SK-N-SH (cell line): Measurements from ENCODE around the gene RHOJ. TPM values are rescaled to one million over a fixed set of nuclear protein-coding genes. Genes with fewer than 3 reads are reported as not detected.

Source experiments
- CTCF ChIA-PET: fragments of 300-600, 350-600 bp; formaldehyde crosslinking; extraction: SDS; loops from one replicate; lab custom pipeline; 2021; lab: Yijun Ruan, JAX
- POLR2A ChIA-PET: fragments of 350-600 bp; sonication (Branson Sonifier 250); formaldehyde crosslinking; extraction: SDS; loops from one replicate; lab custom pipeline; 2020; ENCODE audit warnings: antibody characterized with exemption, inconsistent platforms; lab: Yijun Ruan, JAX
- DNase-seq: peaks from one replicate; pipeline ENCODE4 v3.0.0; 2012
- H2AFZ ChIP-seq: fragments of 200-600 bp; sonication (generic); 2 replicates; pipeline ENCODE4 v1.8.1; 2016; ENCODE audit warnings: antibody characterized with exemption, mild to moderate bottlenecking, low read depth
- H3F3A ChIP-seq: fragments of 200-600 bp; sonication (generic); replicated peaks from 2 replicates; pipeline ENCODE3; 2016; ENCODE audit warnings: antibody characterized with exemption, mild to moderate bottlenecking; ENCODE audit not compliant: insufficient read depth
- H3K27ac ChIP-seq, 2 experiments: fragments of 200-500 bp in 1 of 2; fragments of 200-600 bp in 1 of 2; sonication (Bioruptor generic) in 1 of 2; sonication (generic), shearing (Covaris generic) in 1 of 2; 2 replicates each; pipeline versions ENCODE4 v1.5.1 to v1.6.1; 2014 to 2016; ENCODE audit warnings: low read depth in 2 of 2, inconsistent platforms in 1 of 2, low read length in 1 of 2, mild to moderate bottlenecking in 1 of 2, mixed read lengths in 1 of 2
- H3K27me3 ChIP-seq: fragments of 200-600 bp; sonication (generic), shearing (Covaris generic); 2 replicates; pipeline ENCODE4 v1.6.1; 2016; ENCODE audit warnings: mixed run types; ENCODE audit not compliant: insufficient read depth
- H3K36me3 ChIP-seq, 2 experiments: fragments of 200-500 bp in 1 of 2; fragments of 200-600 bp in 1 of 2; sonication (Bioruptor generic) in 1 of 2; sonication (generic) in 1 of 2; replicated peaks in 1 of 2; 2 replicates each; pipeline versions ENCODE3 to v1.5.1; 2014 to 2016; ENCODE audit warnings: low read length in 1 of 2, mild to moderate bottlenecking in 1 of 2; ENCODE audit not compliant: insufficient read depth in 2 of 2, control insufficient read depth in 1 of 2
- H3K4me1 ChIP-seq, 2 experiments: fragments of 200-500 bp in 1 of 2; fragments of 200-600 bp in 1 of 2; sonication (Bioruptor generic) in 1 of 2; sonication (generic), shearing (Covaris generic) in 1 of 2; 2 replicates each; pipeline versions ENCODE4 v1.5.1 to v1.6.1; 2014 to 2016; ENCODE audit warnings: low read depth in 1 of 2, low read length in 1 of 2, mixed run types in 1 of 2; ENCODE audit not compliant: insufficient read depth in 2 of 2, control insufficient read depth in 1 of 2
- H3K4me2 ChIP-seq: fragments of 200-600 bp; sonication (generic), shearing (Covaris generic); 2 replicates; pipeline ENCODE4 v1.6.1; 2017; ENCODE audit warnings: mixed run types
- H3K4me3 ChIP-seq, 2 experiments: fragments of 200-500 bp in 1 of 2; fragments of 200-600 bp in 1 of 2; sonication (Bioruptor generic) in 1 of 2; sonication (generic), shearing (Covaris generic) in 1 of 2; 2 replicates each; pipeline versions ENCODE4 v1.5.1 to v1.8.1; 2014 to 2016; ENCODE audit warnings: low read depth in 2 of 2, inconsistent platforms in 1 of 2, low read length in 1 of 2, mild to moderate bottlenecking in 1 of 2, mixed read lengths in 1 of 2, moderate library complexity in 1 of 2
- H3K79me2 ChIP-seq: fragments of 200-600 bp; sonication (generic); 2 replicates; pipeline ENCODE4 v1.8.1; 2017; ENCODE audit warnings: mild to moderate bottlenecking; ENCODE audit not compliant: insufficient read depth
- H3K9ac ChIP-seq: fragments of 200-600 bp; sonication (generic); 2 replicates; pipeline ENCODE4 v1.6.1; 2017; ENCODE audit warnings: mixed run types
- H3K9me2 ChIP-seq: fragments of 200-600 bp; sonication (generic); 2 replicates; pipeline ENCODE4 v1.6.1; 2017; ENCODE audit warnings: mixed run types
- H3K9me3 ChIP-seq: fragments of 200-600 bp; sonication (generic); 2 replicates; pipeline ENCODE4 v1.6.1; 2017; ENCODE audit warnings: mixed run types, mild to moderate bottlenecking, moderate library complexity
- H4K20me1 ChIP-seq: fragments of 200-600 bp; sonication (generic); 2 replicates; pipeline ENCODE4 v1.6.1; 2017; ENCODE audit warnings: mild to moderate bottlenecking, mixed run types; ENCODE audit not compliant: insufficient read depth
- ELF1 ChIP-seq: IDR thresholded peaks from 2 replicates; pipeline ENCODE4 v1.4.0; 2012
- EP300 ChIP-seq, 2 experiments: IDR thresholded peaks; 2 replicates each; pipeline versions ENCODE4 v1.4.0 to v1.6.1; 2012; ENCODE audit warnings: borderline replicate concordance in 1 of 2, low read depth in 1 of 2, low read length in 1 of 2
- EZH2phosphoT487 ChIP-seq: fragments of 200-600 bp; sonication (generic); IDR thresholded peaks from 2 replicates; pipeline ENCODE4 v1.6.1; 2017; ENCODE audit warnings: low read depth, mixed run types, mild to moderate bottlenecking, antibody characterized with exemption, moderate library complexity, borderline replicate concordance
- FOSL2 ChIP-seq: IDR thresholded peaks from 2 replicates; pipeline ENCODE4 v1.4.0; 2012; ENCODE audit warnings: low read depth, mild to moderate bottlenecking, moderate library complexity, borderline replicate concordance
- FOXJ3 ChIP-seq: sonication (generic); formaldehyde crosslinking; IDR thresholded peaks from 2 replicates; pipeline ENCODE4 v1.5.1; 2020; ENCODE audit warnings: mild to moderate bottlenecking, missing genetic modification reagents
- GABPA ChIP-seq: IDR thresholded peaks from 2 replicates; pipeline ENCODE4 v1.4.0; 2012; ENCODE audit warnings: low read depth, mild to moderate bottlenecking
- GATA2 ChIP-seq: sonication (generic); formaldehyde crosslinking; IDR thresholded peaks from 2 replicates; pipeline ENCODE4 v1.5.0; 2020; ENCODE audit warnings: mild to moderate bottlenecking, missing genetic modification reagents
- MEF2A ChIP-seq: IDR thresholded peaks from 2 replicates; pipeline ENCODE4 v1.4.0; 2012; ENCODE audit warnings: low read depth, borderline replicate concordance
- MXI1 ChIP-seq: IDR thresholded peaks from 2 replicates; pipeline ENCODE4 v1.6.1; 2012; ENCODE audit warnings: mild to moderate bottlenecking, low read depth, low read length, improper control_type of control experiment
- NFIC ChIP-seq: IDR thresholded peaks from 2 replicates; pipeline ENCODE4 v1.4.0; 2012; ENCODE audit warnings: borderline replicate concordance
- NRF1 ChIP-seq: IDR thresholded peaks from 2 replicates; pipeline ENCODE4 v1.6.1; 2012; ENCODE audit warnings: low read depth, mild to moderate bottlenecking, low read length
- POLR2AphosphoS5 ChIP-seq: IDR thresholded peaks from 2 replicates; pipeline ENCODE4 v1.6.1; 2012; ENCODE audit warnings: low read depth, low read length
- RAD21 ChIP-seq: IDR thresholded peaks from 2 replicates; pipeline ENCODE4 v1.6.1; 2012; ENCODE audit warnings: mild to moderate bottlenecking, low read length
- RXRA ChIP-seq: IDR thresholded peaks from 2 replicates; pipeline ENCODE4 v1.4.0; 2012; ENCODE audit warnings: low read depth, mild to moderate bottlenecking, borderline replicate concordance
- SIN3A ChIP-seq: IDR thresholded peaks from 2 replicates; pipeline ENCODE4 v1.6.1; 2012; ENCODE audit warnings: low read depth, mild to moderate bottlenecking, low read length, moderate library complexity, borderline replicate concordance
- SMC3 ChIP-seq: IDR thresholded peaks from 2 replicates; pipeline ENCODE4 v1.6.1; 2012; ENCODE audit warnings: low read depth, low read length, improper control_type of control experiment
- TAF1 ChIP-seq: IDR thresholded peaks from 2 replicates; pipeline ENCODE4 v1.6.1; 2012; ENCODE audit warnings: low read depth, mild to moderate bottlenecking, low read length, moderate library complexity, borderline replicate concordance
- TCF12 ChIP-seq: IDR thresholded peaks from 2 replicates; pipeline ENCODE4 v1.4.0; 2012
- WGBS: methylation state at CpG from one replicate; pipeline ENCODE4 v1.1.6; 2017; ENCODE audit warnings: low lambda C conversion rate; 5-methylcytosine and 5-hydroxymethylcytosine counted together
- polyA plus RNA-seq, 3 experiments: library from polyadenylated mRNA; depleted of rRNA; stranded (reverse); fragments of >200 nt; gene quantifications; 2 replicates each; pipeline ENCODE4 v1.2.3, GENCODE V29; 2012
- TF ChIP-seq, protein P1 (sequence below): IDR thresholded peaks from 2 replicates; pipeline ENCODE4 v1.4.0; 2012; ENCODE audit warnings: low read depth, borderline replicate concordance
- TF ChIP-seq, protein P2 (sequence below): IDR thresholded peaks from 2 replicates; pipeline ENCODE4 v1.4.0; 2012; ENCODE audit warnings: low read depth, borderline replicate concordance
- TF ChIP-seq, protein P3 (sequence below): fragments of 150-350 bp; IDR thresholded peaks from 2 replicates; pipeline ENCODE4 v1.6.1; 2017; ENCODE audit warnings: antibody characterized with exemption, low read length, low read depth, borderline replicate concordance
- TF ChIP-seq, protein P4 (sequence below): IDR thresholded peaks from 2 replicates; pipeline ENCODE4 v1.6.1; 2012; ENCODE audit warnings: mild to moderate bottlenecking, low read depth, low read length, moderate library complexity
- TF ChIP-seq, protein P5 (sequence below): IDR thresholded peaks from 2 replicates; pipeline ENCODE4 v1.4.0; 2012; ENCODE audit warnings: low read depth

RHOJ gene
- polyA plus RNA-seq, 1 of the 3 experiments (the other 2 are of a cell fraction): 12.1 TPM

DNA sequence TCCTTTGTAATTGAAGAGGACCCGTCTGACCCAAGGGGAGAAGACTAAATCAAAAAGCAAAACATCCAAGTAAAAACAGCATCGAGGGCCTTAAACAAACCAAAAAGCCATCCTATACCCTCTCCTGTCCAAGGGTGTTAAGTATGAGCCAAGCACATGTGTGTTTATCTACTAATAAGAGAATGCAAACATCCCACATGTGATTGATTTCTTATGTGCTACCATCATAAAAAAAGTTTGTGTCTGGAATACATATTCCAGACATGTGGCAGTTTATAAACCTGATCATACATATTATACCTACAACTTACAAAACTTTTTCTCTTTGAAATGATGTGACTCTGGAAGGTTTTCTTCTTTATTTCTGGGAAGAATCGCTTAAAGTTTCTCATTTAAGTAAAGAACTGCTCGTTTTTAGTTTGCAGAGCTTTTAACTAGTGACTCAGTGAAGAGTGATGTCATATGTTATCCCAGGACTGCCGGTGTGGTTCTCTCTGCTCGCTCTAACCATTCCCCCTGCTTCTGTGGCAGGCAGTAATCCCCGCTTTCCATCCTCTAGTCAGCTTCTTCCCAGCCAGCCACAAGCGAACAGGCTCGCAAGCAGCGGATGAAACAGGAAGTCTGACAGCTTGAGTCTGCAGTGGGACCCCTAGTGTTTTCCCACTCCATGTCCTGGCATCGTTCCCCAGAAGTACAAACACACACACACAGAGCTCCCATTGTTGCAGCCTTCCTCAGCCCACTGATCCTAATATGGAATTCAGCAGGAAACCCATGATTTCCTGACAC, 431 bp upstream of the RHOJ start:
- Histone ChIP-seq H3K27me3 (no peaks in the 10 kb centered on the region), H3K9me3 (no peaks in the 10 kb centered on the region), H3K4me1 (peaks cover 3 to 5% of the 10 kb centered on the region in 2 experiments; a peak in 2 of 4 replicates), H2AFZ (peak overlapping the region; percentile 81), H3K9ac (peak overlapping the region; percentile 88), H3K4me2 (peak overlapping the region; percentile 85), H3K27ac (peak overlapping the region in 1 of 2 experiments; percentile 94; a peak in 2 of 4 replicates), H3K4me3 (peak overlapping the region; percentile 40 to 65; a peak in 3 of 4 replicates), H3K9me2 (no peaks in the 10 kb centered on the region), H3F3A (peaks cover 19% of the 10 kb centered on the region), H3K79me2 (peaks cover 23% of the 10 kb centered on the region), H4K20me1 (no peaks in the 10 kb centered on the region), H3K36me3 (no peaks in the 10 kb centered on the region)
- WGBS: 2% methylated on average over 11 of the region's 11 CpGs
- POLR2A ChIA-PET: no interaction called here
- DNase-seq: peak; percentile 34
- CTCF ChIA-PET: interaction anchor here (0.6 to 1.3 kb wide), 5 partner anchors 9 to 223 kb away, joined by 3 to 5 read pairs (median 3); no protein-coding TSS in a partner anchor
- TF ChIP-seq SIN3A (no peak), GATA2 (CRISPR knock-in tag) (no peak), POLR2AphosphoS5 (peak; percentile 63), ELF1 (peak; percentile 77), EZH2phosphoT487 (no peak), MEF2A (no peak), NFIC (peak; percentile 63; the same call in 1 of the 2 replicates), RAD21 (no peak), GABPA (0 out of 2 replicates have a peak, but pooled peaks have one; percentile 28), SMC3 (no peak), EP300 (IDR thresholded peaks at IDR 0.05; ENCODE audit: borderline replicate concordance in 1 of 2, low read depth in 1 of 2, low read length in 1 of 2) (peak in 1 of 2 experiments; percentile 49; a peak in 1 of 4 replicates), RXRA (no peak), MXI1 (no peak), TAF1 (no peak), FOSL2 (peak; percentile 68; the same call in 1 of the 2 replicates), FOXJ3 (CRISPR knock-in tag) (no peak), NRF1 (no peak), TCF12 (peak; percentile 72)
- TF ChIP-seq, protein P1, sequence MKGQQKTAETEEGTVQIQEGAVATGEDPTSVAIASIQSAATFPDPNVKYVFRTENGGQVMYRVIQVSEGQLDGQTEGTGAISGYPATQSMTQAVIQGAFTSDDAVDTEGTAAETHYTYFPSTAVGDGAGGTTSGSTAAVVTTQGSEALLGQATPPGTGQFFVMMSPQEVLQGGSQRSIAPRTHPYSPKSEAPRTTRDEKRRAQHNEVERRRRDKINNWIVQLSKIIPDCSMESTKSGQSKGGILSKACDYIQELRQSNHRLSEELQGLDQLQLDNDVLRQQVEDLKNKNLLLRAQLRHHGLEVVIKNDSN: no peak
- TF ChIP-seq, protein P2, sequence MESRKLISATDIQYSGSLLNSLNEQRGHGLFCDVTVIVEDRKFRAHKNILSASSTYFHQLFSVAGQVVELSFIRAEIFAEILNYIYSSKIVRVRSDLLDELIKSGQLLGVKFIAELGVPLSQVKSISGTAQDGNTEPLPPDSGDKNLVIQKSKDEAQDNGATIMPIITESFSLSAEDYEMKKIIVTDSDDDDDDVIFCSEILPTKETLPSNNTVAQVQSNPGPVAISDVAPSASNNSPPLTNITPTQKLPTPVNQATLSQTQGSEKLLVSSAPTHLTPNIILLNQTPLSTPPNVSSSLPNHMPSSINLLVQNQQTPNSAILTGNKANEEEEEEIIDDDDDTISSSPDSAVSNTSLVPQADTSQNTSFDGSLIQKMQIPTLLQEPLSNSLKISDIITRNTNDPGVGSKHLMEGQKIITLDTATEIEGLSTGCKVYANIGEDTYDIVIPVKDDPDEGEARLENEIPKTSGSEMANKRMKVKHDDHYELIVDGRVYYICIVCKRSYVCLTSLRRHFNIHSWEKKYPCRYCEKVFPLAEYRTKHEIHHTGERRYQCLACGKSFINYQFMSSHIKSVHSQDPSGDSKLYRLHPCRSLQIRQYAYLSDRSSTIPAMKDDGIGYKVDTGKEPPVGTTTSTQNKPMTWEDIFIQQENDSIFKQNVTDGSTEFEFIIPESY: no peak; the same call in 1 of the 2 replicates
- TF ChIP-seq, protein P3, sequence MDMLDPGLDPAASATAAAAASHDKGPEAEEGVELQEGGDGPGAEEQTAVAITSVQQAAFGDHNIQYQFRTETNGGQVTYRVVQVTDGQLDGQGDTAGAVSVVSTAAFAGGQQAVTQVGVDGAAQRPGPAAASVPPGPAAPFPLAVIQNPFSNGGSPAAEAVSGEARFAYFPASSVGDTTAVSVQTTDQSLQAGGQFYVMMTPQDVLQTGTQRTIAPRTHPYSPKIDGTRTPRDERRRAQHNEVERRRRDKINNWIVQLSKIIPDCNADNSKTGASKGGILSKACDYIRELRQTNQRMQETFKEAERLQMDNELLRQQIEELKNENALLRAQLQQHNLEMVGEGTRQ: no peak
- TF ChIP-seq, protein P4, sequence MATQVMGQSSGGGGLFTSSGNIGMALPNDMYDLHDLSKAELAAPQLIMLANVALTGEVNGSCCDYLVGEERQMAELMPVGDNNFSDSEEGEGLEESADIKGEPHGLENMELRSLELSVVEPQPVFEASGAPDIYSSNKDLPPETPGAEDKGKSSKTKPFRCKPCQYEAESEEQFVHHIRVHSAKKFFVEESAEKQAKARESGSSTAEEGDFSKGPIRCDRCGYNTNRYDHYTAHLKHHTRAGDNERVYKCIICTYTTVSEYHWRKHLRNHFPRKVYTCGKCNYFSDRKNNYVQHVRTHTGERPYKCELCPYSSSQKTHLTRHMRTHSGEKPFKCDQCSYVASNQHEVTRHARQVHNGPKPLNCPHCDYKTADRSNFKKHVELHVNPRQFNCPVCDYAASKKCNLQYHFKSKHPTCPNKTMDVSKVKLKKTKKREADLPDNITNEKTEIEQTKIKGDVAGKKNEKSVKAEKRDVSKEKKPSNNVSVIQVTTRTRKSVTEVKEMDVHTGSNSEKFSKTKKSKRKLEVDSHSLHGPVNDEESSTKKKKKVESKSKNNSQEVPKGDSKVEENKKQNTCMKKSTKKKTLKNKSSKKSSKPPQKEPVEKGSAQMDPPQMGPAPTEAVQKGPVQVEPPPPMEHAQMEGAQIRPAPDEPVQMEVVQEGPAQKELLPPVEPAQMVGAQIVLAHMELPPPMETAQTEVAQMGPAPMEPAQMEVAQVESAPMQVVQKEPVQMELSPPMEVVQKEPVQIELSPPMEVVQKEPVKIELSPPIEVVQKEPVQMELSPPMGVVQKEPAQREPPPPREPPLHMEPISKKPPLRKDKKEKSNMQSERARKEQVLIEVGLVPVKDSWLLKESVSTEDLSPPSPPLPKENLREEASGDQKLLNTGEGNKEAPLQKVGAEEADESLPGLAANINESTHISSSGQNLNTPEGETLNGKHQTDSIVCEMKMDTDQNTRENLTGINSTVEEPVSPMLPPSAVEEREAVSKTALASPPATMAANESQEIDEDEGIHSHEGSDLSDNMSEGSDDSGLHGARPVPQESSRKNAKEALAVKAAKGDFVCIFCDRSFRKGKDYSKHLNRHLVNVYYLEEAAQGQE: no peak
- TF ChIP-seq, protein P5, sequence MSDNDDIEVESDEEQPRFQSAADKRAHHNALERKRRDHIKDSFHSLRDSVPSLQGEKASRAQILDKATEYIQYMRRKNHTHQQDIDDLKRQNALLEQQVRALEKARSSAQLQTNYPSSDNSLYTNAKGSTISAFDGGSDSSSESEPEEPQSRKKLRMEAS: peak; percentile 53; the same call in 1 of the 2 replicates
